ENCODE results near the gene PRSS50.

DNA sequence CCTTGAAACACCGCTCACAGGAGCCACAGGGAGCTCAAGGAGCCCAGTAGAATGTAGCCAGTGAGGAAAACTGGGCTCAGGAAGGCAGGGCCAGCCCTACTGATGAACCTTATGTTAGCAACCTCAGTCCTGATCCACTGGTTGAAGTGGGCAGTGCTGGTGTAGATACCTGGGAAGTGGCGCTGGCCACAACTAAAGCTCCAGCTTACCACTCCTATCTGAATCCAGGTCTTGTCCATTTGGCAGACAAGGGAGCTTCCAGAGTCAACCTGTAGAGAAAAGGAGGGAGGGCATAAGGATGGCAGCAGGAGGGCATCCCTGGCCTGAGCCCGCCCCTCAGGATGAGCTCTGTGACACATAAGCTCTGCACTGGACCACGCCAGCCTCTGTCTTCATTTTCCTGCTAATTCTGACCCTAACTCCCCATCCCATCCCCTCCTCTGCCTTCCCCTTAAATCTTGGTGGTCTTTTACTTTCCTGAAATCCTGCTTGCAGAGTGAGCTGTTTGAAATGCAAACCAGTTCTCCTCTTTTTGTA, 2.1 kb upstream of the PRSS50 start:
- TF ChIP-seq, protein P1, sequence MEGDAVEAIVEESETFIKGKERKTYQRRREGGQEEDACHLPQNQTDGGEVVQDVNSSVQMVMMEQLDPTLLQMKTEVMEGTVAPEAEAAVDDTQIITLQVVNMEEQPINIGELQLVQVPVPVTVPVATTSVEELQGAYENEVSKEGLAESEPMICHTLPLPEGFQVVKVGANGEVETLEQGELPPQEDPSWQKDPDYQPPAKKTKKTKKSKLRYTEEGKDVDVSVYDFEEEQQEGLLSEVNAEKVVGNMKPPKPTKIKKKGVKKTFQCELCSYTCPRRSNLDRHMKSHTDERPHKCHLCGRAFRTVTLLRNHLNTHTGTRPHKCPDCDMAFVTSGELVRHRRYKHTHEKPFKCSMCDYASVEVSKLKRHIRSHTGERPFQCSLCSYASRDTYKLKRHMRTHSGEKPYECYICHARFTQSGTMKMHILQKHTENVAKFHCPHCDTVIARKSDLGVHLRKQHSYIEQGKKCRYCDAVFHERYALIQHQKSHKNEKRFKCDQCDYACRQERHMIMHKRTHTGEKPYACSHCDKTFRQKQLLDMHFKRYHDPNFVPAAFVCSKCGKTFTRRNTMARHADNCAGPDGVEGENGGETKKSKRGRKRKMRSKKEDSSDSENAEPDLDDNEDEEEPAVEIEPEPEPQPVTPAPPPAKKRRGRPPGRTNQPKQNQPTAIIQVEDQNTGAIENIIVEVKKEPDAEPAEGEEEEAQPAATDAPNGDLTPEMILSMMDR (IDR thresholded peaks at IDR 0.05; ENCODE audit: borderline replicate concordance, extremely low read depth, low read length, poor library complexity, severe bottlenecking): no peak
- TF ChIP-seq EZH2 (IDR thresholded peaks at IDR 0.05; ENCODE audit: borderline replicate concordance, low read depth, low read length, severe bottlenecking): no peak
